Measurements from ENCODE around the gene GSDMA.

GRCh38 chr17:40021451-40021971, 58.7 kb downstream of the GSDMA start:
- TF ChIP-seq CTCF (IDR thresholded peaks at IDR 0.05) (no peak), POLR2A (IDR thresholded peaks at IDR 0.05) (no peak)

Measured in uterus (tissue), 2 donors.